ENCODE measurements around the gene ATP2C1.
A peak's percentile ranks its signal among the peaks of the same experiment; 100 is the strongest.

ATP2C1 gene

DNA sequence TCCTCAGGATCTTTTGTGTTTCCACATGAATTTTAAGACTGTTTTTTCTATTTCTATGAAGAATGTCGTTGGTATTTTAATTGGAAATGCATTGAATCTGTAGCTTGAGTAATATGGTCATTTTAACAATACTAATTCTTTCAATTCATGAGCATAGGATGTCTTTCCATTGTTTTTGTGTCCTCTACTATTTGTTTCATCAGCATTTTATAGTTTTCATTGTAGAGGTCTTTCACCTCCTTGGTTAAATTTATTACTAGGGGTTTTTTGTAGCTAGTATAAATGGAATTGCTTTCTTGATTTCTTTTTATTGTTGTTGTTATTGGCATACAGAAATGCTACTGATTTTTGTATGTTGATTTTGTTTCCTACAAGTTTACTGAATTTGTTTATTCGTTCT lies 17.3 kb upstream of the ATP2C1 start:
- no peak for TF ChIP-seq FOXP2 (optimal IDR thresholded peaks at IDR 0.05; ENCODE audit: borderline replicate concordance, extremely low read depth, extremely low read length, insufficient read depth)
- TF ChIP-seq, protein P1, sequence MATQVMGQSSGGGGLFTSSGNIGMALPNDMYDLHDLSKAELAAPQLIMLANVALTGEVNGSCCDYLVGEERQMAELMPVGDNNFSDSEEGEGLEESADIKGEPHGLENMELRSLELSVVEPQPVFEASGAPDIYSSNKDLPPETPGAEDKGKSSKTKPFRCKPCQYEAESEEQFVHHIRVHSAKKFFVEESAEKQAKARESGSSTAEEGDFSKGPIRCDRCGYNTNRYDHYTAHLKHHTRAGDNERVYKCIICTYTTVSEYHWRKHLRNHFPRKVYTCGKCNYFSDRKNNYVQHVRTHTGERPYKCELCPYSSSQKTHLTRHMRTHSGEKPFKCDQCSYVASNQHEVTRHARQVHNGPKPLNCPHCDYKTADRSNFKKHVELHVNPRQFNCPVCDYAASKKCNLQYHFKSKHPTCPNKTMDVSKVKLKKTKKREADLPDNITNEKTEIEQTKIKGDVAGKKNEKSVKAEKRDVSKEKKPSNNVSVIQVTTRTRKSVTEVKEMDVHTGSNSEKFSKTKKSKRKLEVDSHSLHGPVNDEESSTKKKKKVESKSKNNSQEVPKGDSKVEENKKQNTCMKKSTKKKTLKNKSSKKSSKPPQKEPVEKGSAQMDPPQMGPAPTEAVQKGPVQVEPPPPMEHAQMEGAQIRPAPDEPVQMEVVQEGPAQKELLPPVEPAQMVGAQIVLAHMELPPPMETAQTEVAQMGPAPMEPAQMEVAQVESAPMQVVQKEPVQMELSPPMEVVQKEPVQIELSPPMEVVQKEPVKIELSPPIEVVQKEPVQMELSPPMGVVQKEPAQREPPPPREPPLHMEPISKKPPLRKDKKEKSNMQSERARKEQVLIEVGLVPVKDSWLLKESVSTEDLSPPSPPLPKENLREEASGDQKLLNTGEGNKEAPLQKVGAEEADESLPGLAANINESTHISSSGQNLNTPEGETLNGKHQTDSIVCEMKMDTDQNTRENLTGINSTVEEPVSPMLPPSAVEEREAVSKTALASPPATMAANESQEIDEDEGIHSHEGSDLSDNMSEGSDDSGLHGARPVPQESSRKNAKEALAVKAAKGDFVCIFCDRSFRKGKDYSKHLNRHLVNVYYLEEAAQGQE (IDR thresholded peaks at IDR 0.05; ENCODE audit: insufficient read depth in 1 of 2, low read depth in 2 of 2, low read length in 2 of 2) = no peak
- no peak for TF ChIP-seq SIN3A (IDR thresholded peaks at IDR 0.05; ENCODE audit: borderline replicate concordance, insufficient read depth, low read length)
- TF ChIP-seq TAF1 (IDR thresholded peaks at IDR 0.05; ENCODE audit: borderline replicate concordance, insufficient read depth, low read length) = no peak
- TF ChIP-seq POLR2AphosphoS5 (IDR thresholded peaks at IDR 0.05; ENCODE audit: low read depth, low read length) = no peak

DNA sequence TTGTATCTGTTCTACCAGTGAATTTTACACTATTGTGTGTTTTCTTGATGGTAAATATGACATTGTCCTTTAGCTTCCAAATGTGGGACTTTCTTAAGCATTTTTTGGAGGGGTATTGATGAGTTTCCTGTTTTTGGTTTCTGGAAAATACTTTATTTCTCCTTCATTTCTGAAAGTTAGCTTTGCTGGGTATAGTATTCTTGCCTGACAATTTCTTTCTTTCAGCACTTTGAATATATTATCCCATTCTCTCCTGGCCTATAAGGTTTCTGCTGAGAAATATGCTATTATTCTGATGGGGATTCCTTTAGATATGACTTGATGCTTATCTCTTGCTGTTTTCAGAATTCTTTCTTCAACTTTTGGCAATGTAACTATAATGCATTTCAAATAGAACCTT lies 15.4 kb upstream of the ATP2C1 start:
- TF ChIP-seq FOXP2 (optimal IDR thresholded peaks at IDR 0.05; ENCODE audit: borderline replicate concordance, extremely low read depth, extremely low read length, insufficient read depth) = no peak
- no peak for TF ChIP-seq SIN3A (IDR thresholded peaks at IDR 0.05; ENCODE audit: borderline replicate concordance, insufficient read depth, low read length)
- TF ChIP-seq, protein P1 (IDR thresholded peaks at IDR 0.05; ENCODE audit: insufficient read depth in 1 of 2, low read depth in 2 of 2, low read length in 2 of 2) = no peak
- no peak for TF ChIP-seq TAF1 (IDR thresholded peaks at IDR 0.05; ENCODE audit: borderline replicate concordance, insufficient read depth, low read length)
- no peak for TF ChIP-seq POLR2AphosphoS5 (IDR thresholded peaks at IDR 0.05; ENCODE audit: low read depth, low read length)

DNA sequence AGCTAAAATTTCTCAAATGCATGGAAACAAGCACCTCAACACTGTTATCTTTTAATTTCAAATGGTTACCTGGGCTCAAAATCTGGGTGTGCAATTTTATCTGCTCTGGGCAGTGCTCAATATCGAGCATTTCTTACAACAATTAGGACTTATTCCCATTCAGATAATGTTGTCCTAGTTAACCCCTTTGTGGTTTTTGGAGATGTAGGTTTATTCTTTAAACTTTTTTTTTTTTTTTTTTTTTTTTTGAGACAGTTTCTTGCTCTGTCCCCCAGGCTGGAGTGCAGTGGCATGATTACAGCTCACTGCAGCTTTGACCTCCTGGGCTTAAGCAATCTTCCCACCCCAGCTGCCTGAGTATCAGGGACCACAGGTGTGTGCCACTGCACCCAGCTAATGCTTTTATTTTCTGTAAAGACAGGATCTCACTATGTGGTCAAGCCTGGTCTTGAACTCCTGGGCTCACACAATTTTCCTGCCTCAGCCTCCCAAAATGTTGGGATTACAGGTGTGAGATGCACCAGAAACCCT lies 4.4 kb upstream of the ATP2C1 start:
- no peak for TF ChIP-seq TAF1 (IDR thresholded peaks at IDR 0.05; ENCODE audit: borderline replicate concordance, insufficient read depth, low read length)
- no peak for TF ChIP-seq FOXP2 (optimal IDR thresholded peaks at IDR 0.05; ENCODE audit: borderline replicate concordance, extremely low read depth, extremely low read length, insufficient read depth)
- TF ChIP-seq POLR2AphosphoS5 (IDR thresholded peaks at IDR 0.05; ENCODE audit: low read depth, low read length) = no peak
- TF ChIP-seq, protein P1 (IDR thresholded peaks at IDR 0.05; ENCODE audit: insufficient read depth in 1 of 2, low read depth in 2 of 2, low read length in 2 of 2) = no peak
- TF ChIP-seq SIN3A (IDR thresholded peaks at IDR 0.05; ENCODE audit: borderline replicate concordance, insufficient read depth, low read length) = no peak

DNA sequence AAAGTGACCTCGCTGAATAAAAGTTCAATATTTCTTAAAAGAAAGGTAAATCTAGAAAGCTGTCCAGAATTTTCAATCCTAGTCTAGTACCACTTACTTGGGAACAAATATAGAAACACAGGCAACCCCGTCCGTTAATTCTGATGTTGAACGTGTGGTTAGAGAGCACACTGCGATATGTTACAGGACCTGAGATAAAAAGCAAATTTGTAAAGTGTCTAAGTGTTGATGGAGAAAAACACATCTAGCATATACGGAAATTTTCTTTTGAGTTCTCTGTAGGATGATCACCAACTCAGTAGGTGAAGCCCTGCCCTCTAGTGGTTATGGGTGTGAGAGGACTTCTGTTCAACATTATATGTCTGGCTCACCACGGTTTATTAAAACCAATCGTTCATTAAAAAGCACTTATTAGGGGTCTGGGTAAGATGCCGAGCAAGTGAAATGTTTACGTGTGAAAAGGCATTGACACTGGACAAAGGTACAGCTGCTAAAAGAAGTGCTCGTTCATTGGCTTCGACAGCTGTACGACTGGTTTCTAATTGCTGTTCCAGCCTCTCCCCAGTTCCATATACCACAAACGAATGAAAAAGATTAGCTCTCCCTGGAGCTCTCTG lies 1.0 kb upstream of the ATP2C1 start:
- TF ChIP-seq TAF1 (IDR thresholded peaks at IDR 0.05; ENCODE audit: borderline replicate concordance, insufficient read depth, low read length) = no peak
- no peak for TF ChIP-seq SIN3A (IDR thresholded peaks at IDR 0.05; ENCODE audit: borderline replicate concordance, insufficient read depth, low read length)

DNA sequence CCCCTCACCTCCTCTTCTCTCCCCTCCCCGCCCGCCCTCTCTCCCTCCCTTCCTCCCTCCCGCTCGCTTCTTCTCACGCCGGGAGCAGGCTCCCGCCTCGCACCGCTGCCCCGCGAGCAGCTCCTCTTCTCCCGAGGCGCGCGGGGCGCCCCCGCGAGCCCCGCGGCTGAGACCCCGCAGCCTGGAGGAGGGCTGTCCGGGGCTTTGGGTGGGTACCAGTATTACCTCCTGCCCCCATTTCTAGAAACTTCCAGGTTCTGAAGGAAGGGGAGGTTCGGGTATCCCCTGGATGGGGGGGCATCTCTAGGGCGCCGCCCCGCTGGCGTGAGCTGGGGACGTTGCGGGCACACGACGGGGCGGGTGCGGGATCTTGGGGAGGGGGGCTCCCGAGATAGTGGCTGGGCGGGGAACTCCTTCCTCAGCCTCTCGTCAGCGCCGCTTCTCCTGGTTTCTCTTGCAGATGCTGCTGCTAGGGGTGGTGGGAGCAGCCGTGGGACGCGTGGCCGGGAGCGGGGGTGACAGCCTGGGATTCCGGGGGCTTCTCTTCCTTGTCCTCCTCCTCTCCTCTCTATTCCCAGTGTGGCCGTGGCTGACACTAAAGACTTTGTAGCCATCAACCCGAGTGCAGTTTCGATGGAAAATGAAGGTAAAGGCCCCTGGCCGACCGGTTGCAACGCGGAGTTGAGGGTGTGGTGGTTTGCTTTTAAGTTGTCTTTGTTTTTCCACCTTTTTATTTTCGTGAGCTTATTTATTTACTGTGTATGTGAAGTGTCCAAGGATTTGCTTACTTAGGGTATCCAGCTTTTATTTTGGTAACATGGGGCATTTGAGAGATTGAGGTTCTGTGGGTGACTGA lies 474 bp downstream of the ATP2C1 start:
- no peak for TF ChIP-seq FOXP2 (optimal IDR thresholded peaks at IDR 0.05; ENCODE audit: borderline replicate concordance, extremely low read depth, extremely low read length, insufficient read depth)
- no peak for TF ChIP-seq SIN3A (IDR thresholded peaks at IDR 0.05; ENCODE audit: borderline replicate concordance, insufficient read depth, low read length)
- peak; percentile 51; the same call in 1 of the 2 replicates for TF ChIP-seq POLR2AphosphoS5 (IDR thresholded peaks at IDR 0.05; ENCODE audit: low read depth, low read length)
- TF ChIP-seq, protein P1 (IDR thresholded peaks at IDR 0.05; ENCODE audit: insufficient read depth in 1 of 2, low read depth in 2 of 2, low read length in 2 of 2) = no peak
- TF ChIP-seq TAF1 (IDR thresholded peaks at IDR 0.05; ENCODE audit: borderline replicate concordance, insufficient read depth, low read length) = no peak

All from PFSK-1 (cell line).